GM18868 (cell line): ENCODE results near the gene DIPK1B.
"Not testable (repeated sequence)": the region's sequence is repeated elsewhere in the genome, so short reads cannot be mapped to it uniquely, and the experiment has no call there.

Experiments
- ATAC-seq: cut with Tn5 transposase; IDR thresholded peaks from one replicate; pipeline ENCODE4 v1.9.1; 2021; ENCODE audit warnings: mild to moderate bottlenecking, moderate library complexity; ENCODE audit not compliant: unreplicated experiment

DIPK1B gene

DNA sequence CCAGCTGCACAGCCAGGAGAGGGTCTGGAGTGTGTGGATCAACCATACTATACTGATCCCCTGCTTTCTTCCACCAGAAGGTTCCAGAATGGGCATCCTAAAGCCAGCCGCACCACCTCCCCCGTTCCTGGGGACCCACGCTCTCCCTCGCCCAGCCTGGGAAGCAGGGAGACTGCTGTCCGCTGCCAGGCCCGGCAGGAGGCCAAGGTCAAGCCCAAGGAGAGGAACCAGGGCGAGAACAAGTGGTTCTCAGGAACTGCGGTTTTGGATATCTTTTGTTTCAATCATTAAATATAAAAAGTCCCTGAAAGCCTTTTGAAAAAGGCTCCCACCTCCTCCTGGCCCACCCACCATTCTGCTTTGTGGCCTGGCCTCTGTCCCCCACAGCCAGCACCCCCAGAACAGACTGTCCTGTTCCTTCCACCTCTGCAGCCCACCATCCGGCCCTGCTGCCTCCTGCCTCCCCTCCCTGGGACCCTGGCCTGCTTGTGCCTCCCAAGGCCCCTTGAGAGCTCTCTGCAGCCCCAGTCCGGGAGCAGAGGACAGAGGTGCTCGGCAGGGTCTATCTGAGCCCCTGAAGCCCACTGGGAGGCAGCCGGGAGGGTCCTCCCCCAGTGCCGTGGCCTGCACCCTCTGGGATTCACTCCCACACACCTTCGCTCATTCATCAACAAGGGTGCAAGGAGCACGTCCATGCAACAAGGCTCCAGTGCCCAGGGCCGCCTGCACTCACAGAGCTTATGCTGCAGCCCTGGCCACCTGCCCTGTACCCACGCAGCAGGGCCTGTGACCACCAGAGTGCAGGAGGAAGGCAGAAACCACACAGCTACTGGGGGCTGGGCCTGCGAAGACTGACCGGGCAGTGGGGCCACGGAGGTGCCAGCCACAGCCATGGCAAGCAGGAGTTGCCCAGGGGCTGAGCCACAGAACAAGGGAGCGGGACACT, 36.6 kb downstream of the DIPK1B start:
- ATAC-seq, result no peak

DNA sequence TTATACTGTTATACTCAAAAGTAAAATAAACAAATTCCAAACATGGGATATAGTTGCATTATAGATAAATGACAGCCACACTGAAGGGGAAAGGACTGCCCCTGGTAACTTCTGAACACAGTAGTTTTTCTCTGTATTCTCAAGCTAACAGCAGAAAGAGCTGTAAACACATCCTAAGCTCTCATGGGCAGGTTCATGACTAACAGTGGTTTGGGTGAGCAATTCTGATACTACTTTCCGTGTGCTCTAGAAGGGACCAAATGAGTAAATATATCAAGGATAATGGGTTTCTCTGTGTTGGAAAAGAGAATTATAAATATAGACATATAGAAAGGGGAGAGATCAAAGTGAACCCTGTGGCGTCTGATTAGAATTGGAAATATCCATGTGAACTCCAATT, 38.2 kb downstream of the DIPK1B start:
- no peak for ATAC-seq

DNA sequence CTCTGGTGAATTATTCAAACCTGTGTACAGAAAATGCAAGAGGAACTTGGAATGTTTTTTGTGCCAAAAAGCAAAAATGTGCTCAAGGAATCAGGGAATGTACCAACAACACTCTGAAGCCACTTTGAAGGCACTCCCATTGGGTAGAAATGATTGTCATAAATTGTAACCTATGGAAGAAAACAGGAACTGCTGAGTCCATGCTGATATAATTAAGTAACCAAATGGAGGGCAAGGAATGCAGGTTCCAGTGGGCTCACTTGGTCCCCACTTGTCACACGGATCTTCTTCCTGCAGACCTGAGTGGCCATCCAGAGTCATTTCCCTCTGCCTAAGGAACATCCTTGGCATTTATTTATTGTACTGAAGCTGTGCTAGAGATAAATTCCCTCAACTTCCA, 38.9 kb downstream of the DIPK1B start:
- ATAC-seq, result no peak

DNA sequence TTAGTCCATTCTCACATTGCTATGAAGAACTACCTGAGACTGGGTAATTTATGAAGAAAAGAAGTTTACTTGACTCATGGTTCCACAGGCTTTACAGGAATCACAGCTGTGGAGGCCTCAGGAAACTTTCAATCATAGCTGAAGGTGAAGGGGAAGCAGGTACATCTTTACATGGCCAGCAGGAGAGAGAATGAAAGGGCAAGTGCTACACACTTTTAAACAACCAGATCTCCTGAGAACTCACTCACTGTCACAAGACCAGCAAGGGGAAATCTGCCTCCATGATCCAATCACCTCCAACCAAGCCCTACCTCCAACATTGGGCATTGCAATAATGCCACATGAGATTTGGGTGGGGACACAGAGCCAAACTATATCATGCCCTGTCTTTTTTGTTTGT, 39.4 kb downstream of the DIPK1B start:
- ATAC-seq, result no peak

DNA sequence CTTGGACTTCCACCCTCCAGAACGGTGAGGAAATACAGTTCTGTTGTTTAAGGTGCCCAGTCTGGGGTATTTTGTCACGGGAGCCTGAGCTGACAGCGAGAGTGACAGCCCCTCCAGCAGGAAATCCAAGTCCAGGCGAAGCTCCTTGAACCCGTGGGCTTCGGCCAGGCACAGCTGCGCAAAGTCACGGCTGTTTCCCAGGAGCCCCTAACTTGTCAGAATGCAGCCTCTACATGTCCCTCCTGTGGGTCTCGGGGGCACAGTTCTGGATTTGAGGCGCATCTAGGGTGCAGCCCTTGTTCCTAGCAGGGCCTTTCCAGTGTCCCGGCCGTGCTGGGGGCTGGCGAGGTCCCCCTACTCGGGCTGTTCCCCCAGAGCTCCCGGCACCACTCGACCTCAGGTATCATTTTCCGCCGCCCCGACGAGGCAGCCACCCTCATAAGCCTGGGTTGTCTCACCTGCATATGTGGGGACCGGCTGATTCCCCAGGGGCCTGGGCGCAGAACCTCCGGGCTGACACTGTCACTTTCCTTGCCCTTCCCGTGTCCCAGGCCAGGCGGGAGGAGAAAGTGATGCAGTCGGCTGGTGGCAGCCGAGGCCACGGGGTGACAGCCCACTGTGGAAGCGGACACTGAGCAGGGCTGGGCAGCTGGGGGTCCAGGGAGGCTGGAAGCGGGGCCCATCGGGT, 41.1 kb downstream of the DIPK1B start:
- ATAC-seq, result no peak

DNA sequence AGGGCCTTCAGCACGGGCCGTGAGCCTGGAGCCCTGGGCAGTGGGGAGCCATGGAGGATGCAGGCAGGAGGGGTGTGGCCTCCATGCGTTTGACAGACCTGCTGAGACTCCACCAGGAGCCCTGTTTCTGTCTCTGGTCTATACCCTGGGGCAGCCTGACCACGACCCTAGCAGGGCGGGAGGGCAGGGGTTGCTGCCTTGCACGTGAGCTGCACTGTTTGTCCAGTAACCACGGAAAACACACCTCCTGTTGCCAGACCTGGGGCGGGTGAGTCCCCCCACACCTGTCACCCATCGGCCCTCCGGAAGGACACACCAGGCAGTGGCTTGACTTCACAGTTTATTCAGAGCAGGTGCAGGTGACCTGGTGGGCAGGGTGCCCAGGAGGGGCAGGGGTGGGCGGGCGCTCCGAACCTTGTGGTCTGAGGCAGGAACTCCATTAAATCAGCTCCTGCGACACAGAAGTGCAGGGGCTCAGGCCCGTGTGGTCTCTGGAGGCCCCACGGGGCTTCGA, 41.7 kb downstream of the DIPK1B start:
- no peak for ATAC-seq

DNA sequence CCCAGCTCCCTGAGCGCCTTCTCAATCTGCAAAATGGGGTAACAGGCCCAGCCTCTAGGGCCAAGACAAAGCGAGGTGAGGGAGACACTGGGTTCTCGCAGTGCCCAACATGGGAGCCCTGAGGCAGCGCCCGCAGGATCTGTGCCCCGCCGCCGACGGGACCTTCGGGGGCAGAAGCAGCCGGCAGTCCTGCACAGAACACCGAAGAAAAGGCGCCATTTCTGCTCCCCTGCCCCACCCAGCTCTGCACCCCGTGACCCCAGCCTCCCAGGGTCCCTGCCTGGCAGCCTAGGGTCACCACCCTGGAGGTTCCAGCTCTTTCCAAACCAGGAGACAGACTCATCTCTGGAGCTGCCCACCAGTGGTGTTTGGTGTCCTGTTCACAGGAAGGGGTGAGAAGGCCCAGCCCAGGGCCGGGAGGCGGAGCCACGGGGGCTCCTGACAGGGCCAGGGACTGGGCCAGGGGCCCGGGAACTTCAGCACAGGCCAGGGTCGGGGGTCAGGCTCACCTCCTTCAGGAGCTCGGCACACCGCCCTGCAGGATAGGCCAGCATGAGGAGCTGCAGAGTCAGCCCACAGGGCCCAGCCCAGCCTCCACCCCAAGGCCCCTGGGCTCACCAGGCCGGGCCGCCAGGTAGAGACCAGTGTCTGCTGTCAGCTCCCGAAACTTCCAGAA, 42.4 kb downstream of the DIPK1B start:
- no peak for ATAC-seq

DNA sequence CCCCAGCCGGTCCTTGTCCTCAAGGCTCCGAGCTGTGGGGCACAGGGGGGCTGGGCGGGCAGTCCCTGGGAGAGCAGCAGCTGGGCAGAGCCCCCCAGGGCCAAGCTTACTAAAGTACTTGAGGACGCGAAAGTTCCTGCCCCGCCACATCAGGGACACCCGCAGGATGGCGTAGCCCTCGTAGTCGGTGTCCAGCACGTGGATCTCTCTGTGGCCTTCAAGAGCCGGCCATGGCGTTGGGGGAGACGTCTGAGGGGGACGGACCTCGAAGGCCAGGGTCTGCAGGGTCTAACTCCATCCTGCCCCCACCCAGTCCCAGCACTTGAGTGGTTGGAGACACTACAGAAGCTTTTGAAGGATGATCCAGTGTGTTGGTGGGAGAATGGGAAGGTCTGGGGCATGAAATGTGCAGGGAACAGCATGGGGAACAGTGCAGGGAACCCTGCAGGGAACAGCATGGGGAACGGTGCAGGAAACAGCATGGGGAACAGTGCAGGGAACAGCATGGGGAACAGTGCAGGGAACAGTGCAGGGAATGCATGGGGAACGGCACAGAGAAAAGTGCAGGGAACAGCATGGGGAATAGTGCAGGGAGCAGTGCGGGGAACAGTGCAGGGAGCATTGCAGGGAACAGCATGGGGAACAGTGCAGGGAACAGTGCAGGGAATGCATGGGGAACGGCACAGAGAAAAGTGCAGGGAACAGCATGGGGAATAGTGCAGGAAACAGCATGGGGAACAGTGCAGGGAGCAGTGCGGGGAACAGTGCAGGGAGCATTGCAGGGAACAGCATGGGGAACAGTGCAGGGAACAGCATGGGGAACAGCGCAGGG, 43.1 kb downstream of the DIPK1B start:
- not testable (repeated sequence) for ATAC-seq

DNA sequence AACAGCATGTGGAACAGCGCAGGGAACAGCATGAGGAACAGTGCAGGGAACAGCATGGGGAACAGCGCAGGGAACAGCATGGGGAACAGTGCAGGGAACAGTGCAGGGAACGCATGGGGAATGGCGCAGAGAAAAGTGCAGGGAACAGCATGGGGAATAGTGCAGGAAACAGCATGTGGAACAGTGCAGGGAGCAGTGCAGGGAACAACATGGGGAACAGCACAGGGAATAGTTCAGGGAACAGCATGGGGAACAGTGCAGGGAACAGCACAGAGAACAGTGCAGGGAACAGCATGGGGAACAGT, 43.7 kb downstream of the DIPK1B start:
- no peak for ATAC-seq

DNA sequence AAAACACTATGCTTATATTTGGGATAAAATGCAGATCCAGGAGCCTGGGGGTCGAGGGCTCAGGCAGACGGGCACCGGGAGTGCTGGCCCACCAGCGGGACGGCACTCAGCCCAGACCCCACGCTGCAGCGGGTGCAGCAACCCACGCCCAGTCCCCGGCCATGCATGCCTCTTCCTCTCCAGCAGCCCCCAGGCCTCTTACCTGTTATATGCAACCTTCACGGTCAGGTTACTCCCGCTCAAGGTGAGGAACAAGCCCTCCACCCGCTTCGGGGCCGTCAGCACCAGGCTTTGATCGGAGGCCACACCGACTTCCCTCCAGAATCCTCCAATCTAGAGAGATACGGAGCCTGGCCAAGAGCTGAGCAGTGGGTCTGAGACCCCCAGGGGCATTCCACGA, 44.5 kb downstream of the DIPK1B start:
- ATAC-seq, result no peak

DNA sequence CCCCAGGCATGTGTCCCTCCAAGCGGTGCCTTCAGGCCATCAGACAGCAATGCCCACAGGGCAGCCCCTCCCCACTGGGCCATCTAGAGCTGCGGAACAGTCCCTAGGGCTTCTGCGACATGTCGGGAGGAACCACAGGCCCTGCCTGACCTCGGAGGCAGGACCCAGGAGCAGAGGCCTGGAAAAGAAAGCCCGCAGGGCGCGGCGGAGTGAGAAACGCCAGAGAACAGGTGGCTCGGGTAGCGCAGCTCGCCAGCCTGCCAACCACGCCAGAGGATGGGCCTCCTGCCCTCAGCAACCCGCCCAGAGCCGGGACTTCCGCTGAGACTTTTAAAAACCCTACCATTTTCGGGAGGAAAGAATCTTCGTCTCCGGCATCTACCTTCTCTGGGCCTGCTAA, 45.0 kb downstream of the DIPK1B start:
- no peak for ATAC-seq

DNA sequence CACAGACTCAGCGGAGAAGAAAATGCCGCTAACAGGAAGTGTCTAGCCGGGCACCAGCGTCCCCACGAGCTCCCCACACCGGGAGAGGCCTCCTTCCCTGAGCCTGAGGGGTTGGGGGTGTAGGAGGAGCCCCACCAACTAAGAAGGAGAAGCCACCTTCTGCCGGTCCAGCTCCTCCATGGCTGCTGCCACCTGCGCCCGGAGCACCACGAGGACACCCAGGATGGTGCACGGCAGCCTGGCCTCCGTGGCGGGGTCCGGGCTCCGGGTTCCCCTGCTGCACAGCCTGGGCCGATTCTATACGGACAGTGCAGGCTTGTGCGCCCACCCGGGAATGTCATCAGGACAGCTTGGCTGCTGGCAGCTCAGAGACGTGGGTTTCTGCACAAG, 45.4 kb downstream of the DIPK1B start:
- ATAC-seq, result no peak

DNA sequence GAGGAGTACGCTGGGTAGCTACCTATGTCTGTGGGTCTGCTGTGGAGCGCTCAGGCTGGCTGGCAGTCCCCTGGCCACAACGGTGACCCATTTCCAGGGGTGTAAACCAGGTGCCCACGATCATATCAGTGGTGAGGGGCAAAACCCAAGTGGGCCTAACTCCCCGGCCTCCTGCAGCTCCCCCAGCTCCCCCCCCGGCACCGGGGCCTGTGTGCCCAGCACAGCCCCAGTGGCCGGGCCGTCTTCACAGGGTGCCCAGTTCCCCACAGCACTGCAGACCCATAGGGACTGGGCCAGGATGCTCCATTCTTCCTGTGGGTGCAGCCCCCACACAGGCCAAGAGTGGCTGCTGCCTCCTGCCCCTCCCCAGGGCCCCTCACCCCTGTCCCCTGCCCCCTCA, 46.6 kb downstream of the DIPK1B start:
- no peak for ATAC-seq

DNA sequence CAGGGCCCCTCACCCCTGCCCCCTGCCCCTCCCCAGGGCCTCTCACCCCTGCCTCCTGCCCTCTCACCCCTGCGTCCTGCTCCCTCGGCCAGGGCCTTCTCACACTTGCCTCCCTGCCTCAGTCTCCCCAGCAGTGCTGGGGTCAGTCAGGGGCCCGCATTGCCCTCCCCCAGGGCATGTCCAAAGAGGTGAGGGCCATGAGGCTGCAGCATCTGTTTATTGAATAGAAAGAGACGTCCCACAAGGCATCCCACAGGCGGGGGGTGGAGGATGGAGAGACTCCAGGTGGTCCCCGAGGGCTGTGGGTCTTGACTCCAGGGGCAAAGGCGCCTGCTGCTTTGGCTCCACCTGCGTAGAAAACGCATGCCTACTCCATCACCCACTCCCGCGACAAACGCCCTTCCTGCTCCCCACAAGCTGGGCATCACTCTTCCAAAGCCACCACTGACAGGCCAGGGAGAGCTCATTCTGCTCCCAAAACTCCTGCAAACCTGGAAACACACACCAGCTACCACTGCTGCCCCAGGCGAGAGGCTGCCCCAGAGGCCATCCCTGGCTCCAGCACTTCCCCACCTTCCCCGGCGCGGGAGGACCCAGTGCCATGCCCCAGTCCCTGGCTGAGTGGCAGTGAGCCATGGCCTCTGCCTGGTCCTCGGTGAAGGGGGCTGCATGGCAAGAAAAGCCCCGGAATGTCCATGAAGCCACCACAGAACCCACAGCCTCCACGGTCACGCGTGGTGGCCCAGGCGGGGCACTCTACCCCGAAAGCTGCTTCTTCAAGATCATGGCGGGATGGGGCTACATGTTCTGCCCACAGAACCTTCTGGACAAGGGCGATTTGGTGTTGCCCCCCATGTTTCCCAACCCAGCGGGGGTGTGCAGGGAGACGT, 47.3 kb downstream of the DIPK1B start:
- ATAC-seq, result no peak

DNA sequence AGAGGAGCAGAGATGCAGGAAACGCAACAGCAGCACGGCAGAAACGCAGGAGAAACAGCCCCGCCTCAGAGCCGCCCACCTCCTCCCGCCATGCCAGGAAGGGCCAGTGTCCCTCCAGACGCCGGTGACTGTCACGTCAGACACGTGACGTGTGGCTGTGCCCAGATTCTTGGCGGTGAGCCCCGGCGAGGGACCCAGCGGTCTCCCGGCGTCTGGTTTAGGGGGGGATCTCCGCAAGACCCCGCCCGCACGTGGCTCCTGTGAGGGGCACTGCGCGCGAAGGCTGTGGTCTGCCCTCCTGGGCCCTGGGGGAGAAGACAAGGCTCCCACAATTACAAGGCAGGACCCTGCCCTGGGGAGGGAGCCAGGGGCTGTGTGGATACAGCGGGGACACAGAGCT, 48.1 kb downstream of the DIPK1B start:
- no peak for ATAC-seq

DNA sequence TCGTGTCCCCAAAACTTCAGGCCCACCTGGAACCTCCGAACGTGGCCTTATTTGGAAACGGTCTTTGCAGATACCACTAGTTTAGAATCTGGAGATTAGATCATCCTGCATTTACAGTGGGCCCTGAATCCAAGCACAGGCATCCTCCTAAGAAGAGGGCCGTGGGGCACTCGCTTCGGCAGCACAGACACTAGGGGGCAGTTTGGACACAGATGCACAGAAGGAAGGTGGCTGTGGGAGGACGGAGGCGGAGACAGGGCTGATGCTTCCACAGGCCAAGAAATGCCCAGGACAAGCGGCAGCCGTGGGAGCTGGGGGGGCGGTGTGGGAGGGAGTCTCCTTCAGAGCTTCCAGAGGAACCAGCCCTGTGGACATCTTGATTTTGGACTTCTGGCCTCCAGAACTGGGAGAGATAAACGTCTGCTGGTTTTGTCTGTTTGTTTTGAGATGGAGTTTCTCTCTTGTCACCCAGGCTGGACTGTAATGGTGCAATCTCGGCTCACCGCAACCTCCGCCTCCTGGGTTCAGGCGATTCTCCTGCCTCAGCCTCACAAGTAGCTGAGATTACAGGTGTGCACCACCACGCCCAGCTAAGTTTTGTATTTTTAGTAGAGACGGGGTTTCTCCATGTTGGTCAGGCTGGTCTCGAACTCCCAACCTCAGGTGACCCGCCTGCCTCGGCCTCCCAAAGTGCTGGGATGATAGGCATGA, 48.6 kb downstream of the DIPK1B start:
- ATAC-seq, result not testable (repeated sequence)

DNA sequence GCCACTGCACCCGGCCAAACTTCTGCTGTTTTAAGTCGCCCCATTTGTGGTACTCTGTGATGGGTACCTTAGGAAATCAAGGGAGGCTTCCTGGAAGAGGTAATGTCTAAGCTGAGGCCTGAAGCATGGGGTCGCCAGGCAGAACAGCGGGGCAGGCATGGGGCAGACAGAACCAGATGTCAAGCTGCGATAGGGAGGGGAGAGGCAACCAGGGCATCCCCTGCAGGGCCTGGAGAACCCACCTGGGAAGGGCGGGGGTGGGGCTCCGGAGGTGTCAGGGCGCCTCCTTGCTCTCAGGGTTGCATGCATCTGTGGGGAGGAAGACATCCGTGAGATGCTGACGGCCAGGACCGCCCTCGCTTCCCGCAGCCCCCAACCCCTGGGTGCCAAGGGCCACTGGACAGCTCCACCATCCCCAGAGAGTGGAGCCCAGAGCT, 49.2 kb downstream of the DIPK1B start:
- no peak for ATAC-seq

DNA sequence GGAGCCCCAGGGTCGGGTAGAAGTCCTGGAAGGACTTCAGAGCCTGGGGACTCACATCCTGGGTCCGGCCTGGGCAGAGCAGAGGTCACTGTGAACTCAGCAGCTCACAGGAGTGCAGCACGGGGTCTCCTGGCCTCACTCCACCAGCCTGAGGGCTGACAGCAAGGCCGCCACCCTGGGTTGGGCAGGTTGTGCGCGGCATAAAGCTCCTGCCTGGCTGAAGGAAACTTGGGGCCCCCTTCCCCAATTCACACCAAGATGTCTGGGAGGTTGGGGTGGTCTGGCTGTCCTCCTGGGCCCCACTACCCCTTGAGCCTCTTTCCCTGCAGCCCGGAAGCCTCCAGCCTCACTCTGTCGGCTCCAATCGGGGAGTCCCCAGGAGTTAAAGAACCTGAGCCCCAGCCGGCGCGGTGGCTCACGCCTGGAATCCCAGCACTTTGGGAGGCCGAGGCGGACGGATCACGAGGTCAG, 49.9 kb downstream of the DIPK1B start:
- ATAC-seq, result no peak
